Mesothelial cell of epicardium (in vitro differentiated cells): ENCODE results near the gene SLC12A7. TPM values are rescaled to one million over a fixed set of nuclear protein-coding genes. Genes with fewer than 3 reads are reported as not detected.

Source experiments
- DNase-seq, 2 experiments: peaks; one replicate each; pipeline ENCODE4 v3.0.0; 2021; ENCODE audit warnings: low spot score in 2 of 2; ENCODE audit not compliant: unreplicated experiment in 2 of 2
- H3K27ac Mint-ChIP-seq: 2 replicates; pipeline ENCODE4 v1.8.0; 2021; ENCODE audit warnings: mixed read lengths
- H3K27me3 Mint-ChIP-seq: 2 replicates; pipeline ENCODE4 v1.8.0; 2021; ENCODE audit warnings: low read depth, mixed read lengths
- H3K36me3 Mint-ChIP-seq: 2 replicates; pipeline ENCODE4 v1.8.0; 2021; ENCODE audit warnings: mixed read lengths
- H3K4me1 Mint-ChIP-seq: 2 replicates; pipeline ENCODE4 v1.8.0; 2021; ENCODE audit warnings: mixed read lengths
- H3K4me3 Mint-ChIP-seq: 2 replicates; pipeline ENCODE4 v1.8.0; 2021; ENCODE audit warnings: mild to moderate bottlenecking, moderate library complexity, mixed read lengths
- H3K9me3 Mint-ChIP-seq: 2 replicates; pipeline ENCODE4 v1.8.0; 2021; ENCODE audit warnings: mixed read lengths
- total RNA-seq: library from RNA; stranded (reverse); gene quantifications from 3 replicates; pipeline ENCODE4 v1.2.1, GENCODE V29; 2021
- TF ChIP-seq, protein P1 (sequence below): fragments of 200-600 bp; sonication (generic); IDR thresholded peaks from one replicate; pipeline ENCODE4 v1.5.0; 2021; ENCODE audit warnings: antibody characterized with exemption; ENCODE audit not compliant: unreplicated experiment

The SLC12A7 gene
- total RNA-seq, 1 donor from 2014 or later, result 34.9 TPM

DNA sequence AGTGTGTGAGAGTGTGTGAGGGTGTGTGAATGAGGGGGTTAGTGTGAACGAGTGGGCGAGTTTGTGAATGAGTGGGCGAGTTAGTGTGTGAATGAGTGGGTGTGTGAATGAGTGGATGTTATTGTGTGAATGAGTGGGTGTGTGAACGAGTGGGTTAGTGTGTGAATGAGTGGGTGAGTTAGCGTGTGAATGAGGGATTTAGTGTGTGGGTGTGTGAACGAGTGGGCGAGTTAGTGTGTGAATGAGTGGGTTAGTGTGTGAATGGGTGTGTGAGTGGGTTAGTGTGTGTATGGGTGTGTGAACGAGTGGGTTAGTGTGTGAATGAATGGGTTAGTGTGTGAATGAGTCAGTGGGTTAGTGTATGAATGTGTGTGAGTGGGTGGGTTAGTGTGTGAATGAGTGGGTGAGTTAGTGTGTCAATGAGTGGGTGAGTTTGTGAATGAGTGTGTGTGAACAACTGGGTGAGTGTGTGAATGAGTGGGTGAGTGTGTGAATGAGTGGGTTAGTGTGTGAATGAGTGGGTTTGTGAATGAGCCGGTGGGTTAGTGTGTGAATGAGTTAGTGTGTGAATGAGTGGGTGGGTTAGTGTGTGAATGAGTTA, 65.8 kb downstream of the SLC12A7 start:
- TF ChIP-seq, protein P1, sequence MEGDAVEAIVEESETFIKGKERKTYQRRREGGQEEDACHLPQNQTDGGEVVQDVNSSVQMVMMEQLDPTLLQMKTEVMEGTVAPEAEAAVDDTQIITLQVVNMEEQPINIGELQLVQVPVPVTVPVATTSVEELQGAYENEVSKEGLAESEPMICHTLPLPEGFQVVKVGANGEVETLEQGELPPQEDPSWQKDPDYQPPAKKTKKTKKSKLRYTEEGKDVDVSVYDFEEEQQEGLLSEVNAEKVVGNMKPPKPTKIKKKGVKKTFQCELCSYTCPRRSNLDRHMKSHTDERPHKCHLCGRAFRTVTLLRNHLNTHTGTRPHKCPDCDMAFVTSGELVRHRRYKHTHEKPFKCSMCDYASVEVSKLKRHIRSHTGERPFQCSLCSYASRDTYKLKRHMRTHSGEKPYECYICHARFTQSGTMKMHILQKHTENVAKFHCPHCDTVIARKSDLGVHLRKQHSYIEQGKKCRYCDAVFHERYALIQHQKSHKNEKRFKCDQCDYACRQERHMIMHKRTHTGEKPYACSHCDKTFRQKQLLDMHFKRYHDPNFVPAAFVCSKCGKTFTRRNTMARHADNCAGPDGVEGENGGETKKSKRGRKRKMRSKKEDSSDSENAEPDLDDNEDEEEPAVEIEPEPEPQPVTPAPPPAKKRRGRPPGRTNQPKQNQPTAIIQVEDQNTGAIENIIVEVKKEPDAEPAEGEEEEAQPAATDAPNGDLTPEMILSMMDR, result no peak
- no peaks in the 10 kb centered on the region for H3K36me3 Mint-ChIP-seq
- H3K4me3 Mint-ChIP-seq, result no peak overlapping the region
- H3K9me3 Mint-ChIP-seq, result peaks cover 58% of the 10 kb centered on the region
- H3K4me1 Mint-ChIP-seq, result no peaks in the 10 kb centered on the region
- DNase-seq, result no peak
- H3K27ac Mint-ChIP-seq, result no peak overlapping the region
- no peaks in the 10 kb centered on the region for H3K27me3 Mint-ChIP-seq

DNA sequence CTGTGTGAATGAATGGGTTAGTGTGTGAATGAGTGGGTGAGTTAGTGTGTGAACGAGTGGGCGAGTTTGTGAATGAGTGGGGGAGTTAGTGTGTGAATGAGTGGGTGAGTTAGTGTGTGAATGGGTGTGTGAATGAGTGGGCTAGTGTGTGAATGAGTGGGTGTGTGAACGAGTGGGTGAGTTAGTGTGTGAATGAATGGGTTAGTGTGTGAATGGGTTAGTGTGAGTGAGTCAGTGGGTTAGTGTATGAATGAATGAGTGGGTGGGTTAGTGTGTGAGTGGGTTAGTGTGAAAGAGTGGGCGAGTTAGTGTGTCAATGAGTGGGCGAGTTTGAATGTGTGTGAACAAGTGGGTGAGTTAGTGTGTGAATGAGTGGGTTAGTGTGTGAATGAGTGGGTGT, 67.7 kb downstream of the SLC12A7 start:
- TF ChIP-seq, protein P1, result no peak
- Mint-ChIP-seq H3K4me3 (no peak overlapping the region), H3K4me1 (no peaks in the 10 kb centered on the region), H3K27ac (no peak overlapping the region), H3K9me3 (peaks cover 61% of the 10 kb centered on the region), H3K27me3 (no peaks in the 10 kb centered on the region), H3K36me3 (peaks cover 7% of the 10 kb centered on the region)
- DNase-seq, result no peak

DNA sequence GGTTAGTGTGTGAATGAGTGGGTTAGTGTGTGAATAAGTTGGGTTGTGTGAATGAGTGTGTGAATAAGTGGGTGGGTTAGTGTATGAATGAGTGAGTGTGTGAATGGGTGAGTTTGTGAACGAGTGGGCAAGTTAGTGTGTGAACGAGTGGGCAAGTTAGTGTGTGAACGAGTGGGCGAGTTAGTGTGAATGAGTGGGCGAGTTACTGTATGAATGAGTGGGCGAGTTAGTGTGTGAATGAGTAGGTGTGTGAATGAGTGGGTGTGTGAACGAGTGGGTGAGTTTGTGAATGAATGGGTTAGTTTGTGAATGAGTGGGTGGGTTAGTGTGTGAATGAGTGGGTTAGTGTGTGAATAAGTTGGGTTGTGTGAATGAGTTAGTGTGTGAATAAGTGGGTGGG, 68.5 kb downstream of the SLC12A7 start:
- H3K27ac Mint-ChIP-seq, result no peak overlapping the region
- no peaks in the 10 kb centered on the region for H3K27me3 Mint-ChIP-seq
- TF ChIP-seq, protein P1, result no peak
- H3K9me3 Mint-ChIP-seq, result peaks cover 61% of the 10 kb centered on the region
- H3K4me3 Mint-ChIP-seq, result no peak overlapping the region
- H3K36me3 Mint-ChIP-seq, result peaks cover 12% of the 10 kb centered on the region
- no peak for DNase-seq
- no peaks in the 10 kb centered on the region for H3K4me1 Mint-ChIP-seq

DNA sequence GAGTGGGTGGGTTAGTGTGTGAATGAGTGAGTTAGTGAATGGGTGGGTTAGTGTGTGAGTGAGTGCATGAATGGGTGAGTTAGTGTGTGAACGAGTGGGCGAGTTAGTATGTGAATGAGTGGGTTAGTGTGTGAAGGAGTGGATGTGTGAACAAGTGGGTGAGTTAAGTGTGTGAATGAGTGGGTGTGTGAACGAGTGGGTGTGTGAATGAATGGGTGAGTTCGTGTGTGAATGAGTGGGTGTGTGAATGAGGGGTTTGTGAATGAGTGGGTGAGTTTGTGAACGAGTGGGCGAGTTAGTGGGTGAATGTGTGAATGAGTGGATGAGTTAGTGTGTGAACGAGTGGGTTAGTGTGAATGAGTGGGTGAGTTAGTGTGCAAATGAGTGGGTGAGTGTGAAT, 69.2 kb downstream of the SLC12A7 start:
- Mint-ChIP-seq H3K27me3 (no peaks in the 10 kb centered on the region), H3K9me3 (peaks cover 61% of the 10 kb centered on the region), H3K4me3 (no peak overlapping the region), H3K36me3 (peaks cover 12% of the 10 kb centered on the region), H3K27ac (no peak overlapping the region), H3K4me1 (no peaks in the 10 kb centered on the region)
- TF ChIP-seq, protein P1, result no peak
- DNase-seq, result no peak

DNA sequence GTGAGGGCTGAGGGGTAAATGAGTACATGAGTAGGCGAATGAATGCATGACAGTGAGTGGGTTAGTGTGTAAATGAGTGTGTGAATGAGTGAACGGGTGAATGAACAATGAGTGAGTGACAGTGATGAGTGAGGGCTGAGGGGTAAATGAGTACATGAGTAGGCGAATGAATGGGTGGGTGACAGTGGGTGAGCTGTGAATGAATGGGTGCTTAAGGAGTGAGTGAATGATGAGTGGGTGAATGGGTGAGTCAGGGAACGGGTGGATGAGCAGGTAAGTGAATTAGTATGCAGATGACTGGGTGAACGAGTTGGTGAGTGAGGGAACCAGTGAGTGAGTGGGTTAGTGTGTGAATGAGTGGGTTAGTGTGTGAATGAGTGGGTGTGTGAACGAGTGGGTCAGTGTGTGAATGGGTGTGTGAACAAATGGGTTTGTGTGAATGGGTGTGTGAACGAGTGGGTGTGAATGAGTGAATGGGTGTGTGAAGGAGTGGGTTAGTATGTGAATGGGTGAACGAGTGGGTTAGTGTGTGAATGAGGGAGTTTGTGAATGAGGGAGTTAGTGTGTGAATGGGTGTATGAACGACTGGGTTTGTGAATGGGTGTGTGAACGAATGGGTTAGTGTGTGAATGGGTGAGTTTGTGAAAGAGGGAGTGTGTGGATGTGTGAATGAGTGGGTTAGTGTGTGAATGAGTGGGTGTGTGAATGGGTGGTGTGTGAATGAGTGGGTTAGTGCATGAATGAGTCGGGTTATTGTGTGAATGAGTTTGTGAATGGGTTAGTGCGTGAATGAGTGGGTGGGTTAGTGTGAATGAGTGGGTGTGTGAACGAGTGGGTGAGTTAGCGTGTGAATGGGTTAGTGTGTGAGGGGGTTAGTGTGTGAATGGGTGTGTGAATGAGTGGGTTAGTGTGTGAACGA, 70.4 kb downstream of the SLC12A7 start:
- Mint-ChIP-seq H3K4me3 (no peak overlapping the region), H3K27ac (no peak overlapping the region), H3K9me3 (peaks cover 57% of the 10 kb centered on the region), H3K36me3 (peaks cover 12% of the 10 kb centered on the region), H3K4me1 (no peaks in the 10 kb centered on the region), H3K27me3 (no peaks in the 10 kb centered on the region)
- TF ChIP-seq, protein P1, result no peak
- no peak for DNase-seq
